Measurements from ENCODE around the gene NRIP2.

DNA sequence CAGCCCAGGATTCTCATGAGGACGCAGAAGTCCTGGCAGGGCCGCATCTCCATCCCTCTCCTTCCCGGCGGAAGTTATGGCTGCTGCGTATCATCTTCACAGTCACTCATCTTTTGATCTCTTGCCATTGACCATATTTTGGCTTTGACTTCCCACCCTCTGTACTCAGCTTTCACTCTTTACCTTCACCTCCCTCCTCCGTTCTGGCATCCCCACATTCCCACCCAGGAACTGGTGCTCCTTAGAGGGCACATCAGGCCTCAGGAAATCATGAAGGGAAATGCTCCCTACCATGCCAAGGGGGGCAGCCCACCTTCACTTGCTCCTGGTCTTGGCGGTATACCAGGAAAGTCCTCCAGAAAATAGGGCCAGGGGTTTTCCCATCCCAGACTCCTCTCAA is 20.7 kb upstream of the NRIP2 start:
- TF ChIP-seq, protein P1, sequence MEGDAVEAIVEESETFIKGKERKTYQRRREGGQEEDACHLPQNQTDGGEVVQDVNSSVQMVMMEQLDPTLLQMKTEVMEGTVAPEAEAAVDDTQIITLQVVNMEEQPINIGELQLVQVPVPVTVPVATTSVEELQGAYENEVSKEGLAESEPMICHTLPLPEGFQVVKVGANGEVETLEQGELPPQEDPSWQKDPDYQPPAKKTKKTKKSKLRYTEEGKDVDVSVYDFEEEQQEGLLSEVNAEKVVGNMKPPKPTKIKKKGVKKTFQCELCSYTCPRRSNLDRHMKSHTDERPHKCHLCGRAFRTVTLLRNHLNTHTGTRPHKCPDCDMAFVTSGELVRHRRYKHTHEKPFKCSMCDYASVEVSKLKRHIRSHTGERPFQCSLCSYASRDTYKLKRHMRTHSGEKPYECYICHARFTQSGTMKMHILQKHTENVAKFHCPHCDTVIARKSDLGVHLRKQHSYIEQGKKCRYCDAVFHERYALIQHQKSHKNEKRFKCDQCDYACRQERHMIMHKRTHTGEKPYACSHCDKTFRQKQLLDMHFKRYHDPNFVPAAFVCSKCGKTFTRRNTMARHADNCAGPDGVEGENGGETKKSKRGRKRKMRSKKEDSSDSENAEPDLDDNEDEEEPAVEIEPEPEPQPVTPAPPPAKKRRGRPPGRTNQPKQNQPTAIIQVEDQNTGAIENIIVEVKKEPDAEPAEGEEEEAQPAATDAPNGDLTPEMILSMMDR (conservative IDR thresholded peaks at IDR 0.05): no peak
- TF ChIP-seq EZH2 (IDR thresholded peaks at IDR 0.05; ENCODE audit: low read depth): no peak
